ENCODE measurements around the gene TBR1. TPM values are rescaled to one million over a fixed set of nuclear protein-coding genes. Genes with fewer than 3 reads are reported as not detected.

TBR1 gene
- total and polyA plus RNA-seq, 12 donors: not detected

- no peak overlapping the region for H3K4me3 ChIP-seq
- intact Hi-C loops (cut with DNase I): no loop called here
- no peaks in the 10 kb centered on the region for H3K4me1 ChIP-seq
- peaks cover 0 to 13% (median 1%) of the 10 kb centered on the region in 9 donors for H3K36me3 ChIP-seq
- WGBS, 2 donors: 88 to 95% methylated on average over 3 of the region's 3 CpGs
- no peak for TF ChIP-seq CTCF (IDR thresholded peaks at IDR 0.05)
- DNase-seq: no peak
- H3K9me3 ChIP-seq: no peaks in the 10 kb centered on the region
- no peaks in the 10 kb centered on the region for H3K27me3 ChIP-seq
- H3K27ac ChIP-seq: no peak overlapping the region
- ATAC-seq: no peak
These were observed 34.6 kb upstream of the TBR1 start for GRCh38 chr2:161381546-161381945.

- no peak overlapping the region for H3K27ac ChIP-seq
- ATAC-seq (no peak), DNase-seq (no peak)
- H3K4me1 ChIP-seq: no peaks in the 10 kb centered on the region
- no peak for TF ChIP-seq CTCF (IDR thresholded peaks at IDR 0.05)
- H3K36me3 ChIP-seq: peaks cover 0 to 24% (median 3%) of the 10 kb centered on the region in 9 donors
- H3K27me3 ChIP-seq: no peaks in the 10 kb centered on the region
- WGBS, 2 donors: 94 to 95% methylated on average over 4 of the region's 4 CpGs
- intact Hi-C loops (cut with DNase I): no loop called here
- no peaks in the 10 kb centered on the region for H3K9me3 ChIP-seq
- H3K4me3 ChIP-seq: no peak overlapping the region
These were observed 33.4 kb upstream of the TBR1 start for GRCh38 chr2:161382747-161383146.

- no peak overlapping the region for H3K4me3 ChIP-seq
- intact Hi-C loops (cut with DNase I): no loop called here
- no peaks in the 10 kb centered on the region for H3K9me3 ChIP-seq
- no peaks in the 10 kb centered on the region for H3K27me3 ChIP-seq
- H3K27ac ChIP-seq: no peak overlapping the region
- no peaks in the 10 kb centered on the region for H3K4me1 ChIP-seq
- no peak for TF ChIP-seq CTCF (IDR thresholded peaks at IDR 0.05)
- H3K36me3 ChIP-seq: peaks cover 0 to 31% (median 3%) of the 10 kb centered on the region in 9 donors
- ATAC-seq (no peak), DNase-seq (no peak)
These were observed 31.2 kb upstream of the TBR1 start for GRCh38 chr2:161384864-161385263.

- intact Hi-C loops (cut with DNase I): no loop called here
- Histone ChIP-seq H3K27ac (no peak overlapping the region), H3K27me3 (no peaks in the 10 kb centered on the region), H3K4me3 (no peak overlapping the region), H3K9me3 (no peaks in the 10 kb centered on the region), H3K36me3 (peaks cover 0 to 40% (median 3%) of the 10 kb centered on the region in 9 donors), H3K4me1 (no peaks in the 10 kb centered on the region)
- no peak for DNase-seq
- no peak for TF ChIP-seq CTCF (IDR thresholded peaks at IDR 0.05)
- WGBS, 2 donors: 94 to 98% methylated on average over 2 of the region's 2 CpGs
- ATAC-seq: no peak
These were observed 29.8 kb upstream of the TBR1 start for GRCh38 chr2:161386228-161386824.
